SK-N-MC (cell line): ENCODE results near the gene PNMT.

Experiments used
- EZH2 ChIP-seq: fragments of 200-600 bp; sonication (generic); IDR thresholded peaks from one replicate; pipeline ENCODE4 v1.6.1; 2017; ENCODE audit warnings: antibody characterized with exemption
- FOXP2 ChIP-seq: optimal IDR thresholded peaks from 2 replicates; pipeline ENCODE3; 2011; ENCODE audit warnings: mild to moderate bottlenecking, moderate library complexity; ENCODE audit not compliant: insufficient read depth; ENCODE audit errors: extremely low read length, control extremely low read depth
- POLR2AphosphoS5 ChIP-seq: IDR thresholded peaks from 2 replicates; pipeline ENCODE4 v1.6.1; 2012; ENCODE audit warnings: mild to moderate bottlenecking, low read depth, low read length, borderline replicate concordance

DNA sequence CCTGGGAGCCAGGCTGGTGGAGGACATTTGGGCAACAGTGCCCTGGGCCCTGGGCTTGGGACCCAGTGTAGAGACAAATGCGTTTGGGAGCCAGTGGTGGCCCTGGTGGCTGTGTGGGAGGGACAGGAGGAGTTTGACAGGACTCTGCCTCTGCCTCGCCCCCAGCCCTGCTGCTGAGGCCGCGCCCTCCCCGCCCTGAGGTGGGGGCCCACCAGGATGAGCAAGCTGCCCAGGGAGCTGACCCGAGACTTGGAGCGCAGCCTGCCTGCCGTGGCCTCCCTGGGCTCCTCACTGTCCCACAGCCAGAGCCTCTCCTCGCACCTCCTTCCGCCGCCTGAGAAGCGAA lies 15.0 kb upstream of the PNMT start:
- TF ChIP-seq POLR2AphosphoS5: no peak
- TF ChIP-seq EZH2: no peak
- TF ChIP-seq FOXP2: no peak
